GM18511 (cell line): Measurements from ENCODE around the gene POTEI.
"Not testable (repeated sequence)": the region's sequence is repeated elsewhere in the genome, so short reads cannot be mapped to it uniquely, and the experiment has no call there.

Source experiments
- ATAC-seq: cut with Tn5 transposase; IDR thresholded peaks from one replicate; pipeline ENCODE4 v1.9.1; 2021; ENCODE audit warnings: mild to moderate bottlenecking, moderate library complexity; ENCODE audit not compliant: unreplicated experiment

POTEI gene

DNA sequence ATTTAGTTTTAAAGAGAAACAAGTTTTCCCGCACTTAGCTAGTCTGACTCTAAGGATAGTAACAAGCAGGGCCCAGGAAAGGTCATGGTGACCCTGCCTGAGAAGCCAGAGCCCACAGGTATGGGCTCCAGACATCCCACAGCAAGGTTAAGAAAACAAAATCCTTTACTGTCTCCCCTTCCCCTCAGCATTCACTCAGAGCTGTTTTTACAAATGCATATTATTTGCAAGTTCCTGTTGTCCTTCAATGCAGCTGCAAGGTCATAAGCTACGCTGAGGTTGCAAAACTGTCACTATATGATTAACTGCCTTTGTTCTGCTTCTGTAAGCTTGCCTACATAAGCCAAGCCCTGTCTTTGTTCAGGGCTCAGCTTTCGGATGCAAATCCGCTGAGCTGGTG lies 18.1 kb downstream of the POTEI start:
- not testable (repeated sequence) for ATAC-seq

DNA sequence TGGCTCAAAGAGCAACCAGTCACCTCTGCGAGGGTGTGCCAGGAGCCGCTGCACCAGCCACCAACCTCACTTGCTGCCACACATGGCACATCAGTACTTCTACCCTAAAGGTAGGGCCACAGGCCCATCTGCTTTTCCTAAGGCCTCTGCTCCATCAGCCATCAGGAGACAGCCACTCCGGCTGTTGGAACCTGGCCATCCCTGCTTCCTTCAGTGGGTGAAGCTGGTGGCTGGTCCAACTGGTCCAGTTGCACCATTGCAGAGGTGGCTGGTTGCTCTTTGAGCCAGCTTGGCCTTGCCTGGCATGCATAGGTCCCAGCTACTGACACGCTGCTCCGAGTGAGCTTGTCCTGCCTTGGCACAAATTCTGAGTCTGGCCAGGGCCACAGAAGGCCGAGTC lies 53.7 kb downstream of the POTEI start:
- not testable (repeated sequence) for ATAC-seq

DNA sequence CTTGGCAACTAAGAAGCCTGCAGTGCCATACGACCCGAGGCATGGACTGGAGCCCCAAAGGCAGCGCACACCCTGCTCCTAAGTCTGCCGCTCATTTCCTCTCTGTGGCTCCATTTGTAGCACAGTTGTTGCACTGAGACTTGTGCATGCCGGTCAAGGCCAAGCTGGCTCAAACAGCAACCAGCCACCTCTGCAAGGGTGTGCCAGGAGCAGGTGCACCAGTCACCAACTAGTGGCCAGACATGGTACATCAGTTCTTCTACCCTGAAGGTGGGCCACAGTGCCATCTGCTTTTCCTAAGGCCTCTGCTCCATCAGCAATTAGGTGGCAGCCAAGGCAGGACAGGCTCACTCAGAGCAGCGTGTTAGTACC lies 54.4 kb downstream of the POTEI start:
- ATAC-seq, result not testable (repeated sequence)

DNA sequence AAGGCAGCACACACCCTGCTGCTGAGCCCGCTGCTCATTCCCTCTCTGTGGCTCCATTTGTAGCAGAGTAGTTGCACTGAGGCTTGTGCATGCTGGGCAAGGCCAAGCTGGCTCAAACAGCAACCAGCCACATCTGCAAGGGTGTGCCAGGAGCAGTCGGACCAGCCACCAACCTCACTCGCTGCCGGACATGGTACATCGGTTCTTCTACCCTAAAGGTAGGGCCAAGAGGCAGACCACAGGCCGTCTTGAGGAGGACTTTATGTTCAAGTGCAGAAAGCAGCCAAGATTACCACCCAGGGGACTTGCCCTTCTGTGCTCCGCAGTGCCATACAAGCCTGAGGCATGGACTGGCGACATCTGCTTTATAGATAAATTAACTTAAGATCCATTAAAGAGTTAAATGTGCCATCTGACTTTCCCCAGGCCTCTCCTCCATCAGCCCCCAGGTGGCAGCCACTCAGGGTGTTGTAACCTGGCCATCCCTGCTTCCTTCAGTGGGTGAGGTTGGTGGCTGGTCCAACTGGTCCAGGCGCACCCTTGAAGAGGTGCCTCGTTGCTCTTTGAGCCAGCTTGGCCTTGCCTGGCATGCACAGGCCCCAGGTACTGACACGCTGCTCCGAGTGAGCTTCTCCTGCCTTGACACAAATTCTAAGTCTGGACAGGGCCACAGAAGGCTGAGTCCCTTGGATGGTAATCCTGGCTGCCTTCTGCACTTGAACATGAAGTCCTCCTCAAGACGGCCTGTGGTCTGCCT lies 55.0 kb downstream of the POTEI start:
- ATAC-seq, result not testable (repeated sequence)

- ATAC-seq, result not testable (repeated sequence)
Observed at GRCh38 chr2:130452897-130453296, 56.2 kb downstream of the POTEI start.

DNA sequence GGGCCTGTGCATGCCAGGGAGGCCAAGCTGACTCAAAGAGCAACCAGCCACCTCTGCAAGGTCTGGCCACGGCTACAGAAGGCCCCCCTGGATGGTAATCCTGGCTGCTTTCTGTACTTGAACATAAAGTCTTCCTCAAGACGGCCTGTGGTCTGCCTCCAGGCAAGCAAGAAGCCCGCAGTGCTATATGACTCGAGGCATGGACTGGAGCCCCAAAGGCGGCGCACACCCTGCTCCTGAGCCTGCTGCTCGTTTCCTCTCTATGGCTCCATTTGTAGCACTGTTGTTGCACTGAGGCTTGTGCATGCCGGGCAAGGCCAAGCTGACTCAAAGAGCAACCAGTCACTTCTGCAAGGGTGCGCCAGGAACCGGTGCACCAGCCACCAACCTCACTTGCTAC lies 57.3 kb downstream of the POTEI start:
- not testable (repeated sequence) for ATAC-seq

- not testable (repeated sequence) for ATAC-seq
Observed at GRCh38 chr2:130451278-130451677, 57.9 kb downstream of the POTEI start.

DNA sequence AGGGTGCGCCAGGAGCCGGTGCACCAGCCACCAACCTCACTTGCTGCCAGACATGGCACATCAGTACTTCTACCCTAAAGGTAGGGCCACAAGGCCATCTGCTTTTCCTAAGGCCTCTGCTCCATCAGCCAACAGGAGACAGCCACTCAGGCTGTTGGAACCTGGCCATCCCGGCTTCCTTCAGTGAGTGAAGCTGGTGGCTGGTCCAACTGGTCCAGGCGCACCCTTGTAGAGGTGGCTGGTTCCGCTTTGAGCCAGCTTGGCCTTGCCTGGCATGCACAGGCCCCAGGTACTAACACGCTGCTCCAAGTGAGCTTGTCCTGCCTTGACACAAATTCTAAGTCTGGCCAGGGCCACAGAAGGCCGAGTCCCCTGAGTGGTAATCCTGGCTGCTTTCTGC lies 58.8 kb downstream of the POTEI start:
- ATAC-seq, result not testable (repeated sequence)

- not testable (repeated sequence) for ATAC-seq
Observed at GRCh38 chr2:130427631-130428030, 81.5 kb downstream of the POTEI start.

DNA sequence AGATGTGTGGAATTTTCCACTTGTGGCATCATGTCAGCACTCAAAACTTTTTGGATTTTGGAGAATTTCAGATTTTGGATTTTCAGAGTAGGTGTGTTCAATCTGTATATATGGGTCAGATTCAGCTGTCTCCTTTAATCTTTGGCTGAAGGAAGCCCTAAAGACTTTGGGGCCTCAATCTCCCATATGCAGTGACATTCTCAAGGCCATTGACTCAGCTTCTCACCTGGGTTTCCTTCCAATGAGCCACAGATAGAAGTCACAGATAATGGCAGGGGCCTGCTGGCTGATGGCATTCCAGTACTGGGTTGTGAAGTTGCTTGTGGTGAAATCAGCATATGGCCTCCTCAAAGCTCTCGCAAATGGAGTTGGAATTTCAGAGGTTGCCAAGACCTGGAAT lies 90.3 kb downstream of the POTEI start:
- ATAC-seq, result not testable (repeated sequence)

DNA sequence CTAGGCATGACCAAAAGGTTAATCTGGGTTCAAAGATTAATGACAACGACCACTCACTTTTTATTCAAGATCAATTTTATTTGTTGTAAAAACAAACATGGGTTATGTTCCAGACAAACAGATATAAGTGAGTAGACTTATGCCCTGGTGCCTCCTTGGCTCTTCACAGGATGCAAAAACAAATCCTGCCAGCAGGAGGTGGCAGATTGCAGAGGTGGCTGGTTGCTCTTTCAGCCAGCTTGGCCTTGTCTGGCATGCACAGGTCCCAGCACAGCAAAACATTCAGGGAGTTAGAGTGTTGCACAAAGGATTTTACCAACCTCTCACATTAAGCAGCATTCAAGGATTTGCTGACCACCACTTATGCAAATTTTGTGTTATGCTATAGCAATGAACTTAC lies 92.4 kb downstream of the POTEI start:
- ATAC-seq, result not testable (repeated sequence)
